ENCODE measurements around the gene ZFYVE28. TPM values are rescaled to one million over a fixed set of nuclear protein-coding genes. Genes with fewer than 3 reads are reported as not detected.
A peak's percentile ranks its signal among the peaks of the same experiment; 100 is the strongest.

ZFYVE28 gene
- total RNA-seq, 1 experiment from 2014 or later: 19.2 TPM

DNA sequence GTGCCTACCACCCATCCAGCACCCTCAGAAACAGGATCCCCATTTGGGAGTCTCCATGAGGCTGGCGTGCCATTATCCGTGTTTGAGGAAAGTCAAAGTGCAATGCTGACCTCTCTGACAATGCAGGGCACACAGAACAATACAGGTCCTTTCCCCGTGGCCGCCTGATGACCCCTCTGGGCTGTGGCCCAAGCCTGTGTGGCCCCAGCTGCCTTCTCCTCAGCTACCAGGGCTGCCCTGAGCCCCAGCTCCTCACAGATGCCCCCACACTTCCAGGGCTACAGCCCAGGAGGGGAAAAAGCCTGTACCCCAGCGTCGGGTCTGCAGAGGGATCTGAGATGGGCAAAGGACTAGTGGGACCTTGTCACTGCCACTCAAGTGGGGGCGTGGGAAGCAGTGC lies 15.5 kb downstream of the ZFYVE28 start:
- Histone ChIP-seq H3K9me2 (ENCODE audit: insufficient read depth) (no peaks in the 10 kb centered on the region), H3K9ac (ENCODE audit: low read length) (no peak overlapping the region), H2AFZ (ENCODE audit: low read depth, low read length, poor library complexity, severe bottlenecking) (no peak overlapping the region), H3K27ac (ENCODE audit: low read depth, low read length) (no peak overlapping the region; the same call in 1 of the 2 replicates), H3K4me2 (ENCODE audit: low read length) (peak overlapping the region; percentile 51), H3K9me3 (ENCODE audit: control insufficient read depth in 1 of 2, insufficient read depth in 1 of 2, low read depth in 1 of 2, low read length in 2 of 2) (no peaks in the 10 kb centered on the region), H4K20me1 (ENCODE audit: insufficient read depth) (no peaks in the 10 kb centered on the region), H3K27me3 (ENCODE audit: insufficient read depth, low read length) (no peaks in the 10 kb centered on the region), H3K79me2 (ENCODE audit: insufficient read depth, low read length) (peaks cover 17% of the 10 kb centered on the region; the same call in 1 of the 2 replicates), H3K4me3 (replicated peaks in 1 of 2; ENCODE audit: low read depth in 1 of 2, low read length in 2 of 2) (no peak overlapping the region), H3K36me3 (ENCODE audit: control insufficient read depth in 1 of 2, insufficient read depth in 2 of 2, low read length in 2 of 2) (no peaks in the 10 kb centered on the region), H3K4me1 (ENCODE audit: control insufficient read depth in 1 of 2, insufficient read depth in 2 of 2, low read length in 2 of 2) (peaks cover 33 to 41% of the 10 kb centered on the region in 2 experiments)
- TF ChIP-seq ZFX (IDR thresholded peaks at IDR 0.05) (no peak), FOSL1 (IDR thresholded peaks at IDR 0.05; ENCODE audit: low read depth) (no peak), POLR2AphosphoS5 (IDR thresholded peaks at IDR 0.05; ENCODE audit: low read depth, low read length) (no peak), EGR1 (IDR thresholded peaks at IDR 0.05; ENCODE audit: low read depth) (no peak), YY1 (IDR thresholded peaks at IDR 0.05; ENCODE audit: extremely low read depth, insufficient replicate concordance, low read depth, low read length) (no peak), SRF (IDR thresholded peaks at IDR 0.05; ENCODE audit: low read depth) (no peak), ZNF274 (IDR thresholded peaks at IDR 0.05; ENCODE audit: low read depth, low read length) (no peak), EZH2 (IDR thresholded peaks at IDR 0.05) (no peak), TCF7L2 (IDR thresholded peaks at IDR 0.05; ENCODE audit: borderline replicate concordance, extremely low read depth, insufficient read depth, insufficient read length) (no peak), SIN3A (IDR thresholded peaks at IDR 0.05; ENCODE audit: low read depth) (no peak), RAD21 (IDR thresholded peaks at IDR 0.05; ENCODE audit: low read depth) (no peak)
- TF ChIP-seq, protein P1, sequence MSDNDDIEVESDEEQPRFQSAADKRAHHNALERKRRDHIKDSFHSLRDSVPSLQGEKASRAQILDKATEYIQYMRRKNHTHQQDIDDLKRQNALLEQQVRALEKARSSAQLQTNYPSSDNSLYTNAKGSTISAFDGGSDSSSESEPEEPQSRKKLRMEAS (IDR thresholded peaks at IDR 0.05): no peak
- TF ChIP-seq, protein P2, sequence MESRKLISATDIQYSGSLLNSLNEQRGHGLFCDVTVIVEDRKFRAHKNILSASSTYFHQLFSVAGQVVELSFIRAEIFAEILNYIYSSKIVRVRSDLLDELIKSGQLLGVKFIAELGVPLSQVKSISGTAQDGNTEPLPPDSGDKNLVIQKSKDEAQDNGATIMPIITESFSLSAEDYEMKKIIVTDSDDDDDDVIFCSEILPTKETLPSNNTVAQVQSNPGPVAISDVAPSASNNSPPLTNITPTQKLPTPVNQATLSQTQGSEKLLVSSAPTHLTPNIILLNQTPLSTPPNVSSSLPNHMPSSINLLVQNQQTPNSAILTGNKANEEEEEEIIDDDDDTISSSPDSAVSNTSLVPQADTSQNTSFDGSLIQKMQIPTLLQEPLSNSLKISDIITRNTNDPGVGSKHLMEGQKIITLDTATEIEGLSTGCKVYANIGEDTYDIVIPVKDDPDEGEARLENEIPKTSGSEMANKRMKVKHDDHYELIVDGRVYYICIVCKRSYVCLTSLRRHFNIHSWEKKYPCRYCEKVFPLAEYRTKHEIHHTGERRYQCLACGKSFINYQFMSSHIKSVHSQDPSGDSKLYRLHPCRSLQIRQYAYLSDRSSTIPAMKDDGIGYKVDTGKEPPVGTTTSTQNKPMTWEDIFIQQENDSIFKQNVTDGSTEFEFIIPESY (IDR thresholded peaks at IDR 0.05; ENCODE audit: extremely low read depth, insufficient replicate concordance, low read length): no peak
- TF ChIP-seq, protein P3, sequence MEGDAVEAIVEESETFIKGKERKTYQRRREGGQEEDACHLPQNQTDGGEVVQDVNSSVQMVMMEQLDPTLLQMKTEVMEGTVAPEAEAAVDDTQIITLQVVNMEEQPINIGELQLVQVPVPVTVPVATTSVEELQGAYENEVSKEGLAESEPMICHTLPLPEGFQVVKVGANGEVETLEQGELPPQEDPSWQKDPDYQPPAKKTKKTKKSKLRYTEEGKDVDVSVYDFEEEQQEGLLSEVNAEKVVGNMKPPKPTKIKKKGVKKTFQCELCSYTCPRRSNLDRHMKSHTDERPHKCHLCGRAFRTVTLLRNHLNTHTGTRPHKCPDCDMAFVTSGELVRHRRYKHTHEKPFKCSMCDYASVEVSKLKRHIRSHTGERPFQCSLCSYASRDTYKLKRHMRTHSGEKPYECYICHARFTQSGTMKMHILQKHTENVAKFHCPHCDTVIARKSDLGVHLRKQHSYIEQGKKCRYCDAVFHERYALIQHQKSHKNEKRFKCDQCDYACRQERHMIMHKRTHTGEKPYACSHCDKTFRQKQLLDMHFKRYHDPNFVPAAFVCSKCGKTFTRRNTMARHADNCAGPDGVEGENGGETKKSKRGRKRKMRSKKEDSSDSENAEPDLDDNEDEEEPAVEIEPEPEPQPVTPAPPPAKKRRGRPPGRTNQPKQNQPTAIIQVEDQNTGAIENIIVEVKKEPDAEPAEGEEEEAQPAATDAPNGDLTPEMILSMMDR (IDR thresholded peaks at IDR 0.05 in 2 of 3, conservative IDR thresholded peaks at IDR 0.05 in 1 of 3; ENCODE audit: borderline replicate concordance in 1 of 3, insufficient read depth in 1 of 3, low read depth in 2 of 3, low read length in 2 of 3): no peak
- TF ChIP-seq, protein P4, sequence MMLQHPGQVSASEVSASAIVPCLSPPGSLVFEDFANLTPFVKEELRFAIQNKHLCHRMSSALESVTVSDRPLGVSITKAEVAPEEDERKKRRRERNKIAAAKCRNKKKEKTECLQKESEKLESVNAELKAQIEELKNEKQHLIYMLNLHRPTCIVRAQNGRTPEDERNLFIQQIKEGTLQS (IDR thresholded peaks at IDR 0.05): no peak
- ATAC-seq (no peak), DNase-seq (ENCODE audit: low read depth, low spot score) (no peak)
- ChIA-PET CTCF (interaction anchor here (1.3 kb wide), 1 partner anchor 10 kb away, joined by 4 read pairs; no protein-coding TSS in a partner anchor), RAD21 (ENCODE audit: low non-redundant PET in 1 of 2, low total read pairs in 2 of 2, uncharacterized antibody in 2 of 2, unreplicated experiment in 2 of 2) (interaction anchor here in 1 of 2 experiments (0.5 kb wide), 1 partner anchor 161 kb away, joined by 3 read pairs; no protein-coding TSS in a partner anchor), POLR2A (no interaction called here)
- no TSS peak for BruUV-seq (replicated peaks)
- intact Hi-C loops (cut with micrococcal nuclease): no loop called here

Data from HCT116 (cell line).